ENCODE measurements around the gene WIZ.

Gene WIZ

DNA sequence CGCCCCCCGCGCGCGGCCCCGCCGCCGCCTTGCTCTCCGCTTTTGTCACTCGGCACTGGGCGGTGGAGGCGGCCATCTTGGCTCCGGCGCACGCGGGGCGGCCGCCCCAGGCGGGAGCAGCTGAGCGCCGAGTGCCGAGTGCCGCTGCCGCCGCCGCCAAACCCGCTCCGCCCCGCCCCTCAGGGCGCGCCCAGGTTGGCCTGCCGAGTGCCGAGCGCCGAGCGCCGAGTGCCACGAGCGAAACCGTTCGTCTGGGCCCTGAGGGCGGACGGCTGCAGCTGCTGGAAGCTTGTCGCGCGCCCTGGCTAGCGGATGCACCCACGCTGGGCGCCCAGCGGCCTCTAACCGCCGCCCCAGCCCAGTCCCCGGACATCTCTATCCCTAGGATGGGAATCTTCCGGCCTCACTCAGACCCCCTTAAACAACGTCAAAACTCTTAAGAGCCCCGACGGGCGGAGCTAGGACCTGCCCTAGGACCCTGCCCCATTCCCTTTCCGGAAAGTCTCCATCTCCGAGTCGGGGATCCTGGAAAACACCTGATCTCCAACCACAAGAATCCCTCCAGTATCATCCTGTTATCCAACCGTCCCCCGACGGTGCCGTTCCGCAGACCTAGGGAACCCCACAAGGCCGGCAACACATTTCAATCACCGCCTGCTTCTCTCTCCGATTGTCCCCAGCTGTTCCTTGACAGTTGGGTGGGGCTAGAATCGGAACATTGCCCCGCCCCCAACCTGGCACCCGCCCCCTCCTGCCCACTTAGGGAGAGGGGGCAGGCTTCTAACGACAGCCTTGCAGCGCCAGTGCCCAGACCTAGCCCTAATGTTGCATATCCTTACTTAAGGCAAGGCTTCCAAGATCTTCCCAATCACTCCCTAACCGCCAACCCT, 16.9 kb downstream of the WIZ start:
- Histone ChIP-seq H3K27me3 (replicated peaks) (no peaks in the 10 kb centered on the region), H3K27ac (peak overlapping the region; percentile 52), H3K4me3 (ENCODE audit: low read depth, low read length) (peak overlapping the region; percentile 82), H3K36me3 (replicated peaks) (peaks cover under 1% of the 10 kb centered on the region)
- peak; percentile 86 for DNase-seq
- TF ChIP-seq, protein P1, sequence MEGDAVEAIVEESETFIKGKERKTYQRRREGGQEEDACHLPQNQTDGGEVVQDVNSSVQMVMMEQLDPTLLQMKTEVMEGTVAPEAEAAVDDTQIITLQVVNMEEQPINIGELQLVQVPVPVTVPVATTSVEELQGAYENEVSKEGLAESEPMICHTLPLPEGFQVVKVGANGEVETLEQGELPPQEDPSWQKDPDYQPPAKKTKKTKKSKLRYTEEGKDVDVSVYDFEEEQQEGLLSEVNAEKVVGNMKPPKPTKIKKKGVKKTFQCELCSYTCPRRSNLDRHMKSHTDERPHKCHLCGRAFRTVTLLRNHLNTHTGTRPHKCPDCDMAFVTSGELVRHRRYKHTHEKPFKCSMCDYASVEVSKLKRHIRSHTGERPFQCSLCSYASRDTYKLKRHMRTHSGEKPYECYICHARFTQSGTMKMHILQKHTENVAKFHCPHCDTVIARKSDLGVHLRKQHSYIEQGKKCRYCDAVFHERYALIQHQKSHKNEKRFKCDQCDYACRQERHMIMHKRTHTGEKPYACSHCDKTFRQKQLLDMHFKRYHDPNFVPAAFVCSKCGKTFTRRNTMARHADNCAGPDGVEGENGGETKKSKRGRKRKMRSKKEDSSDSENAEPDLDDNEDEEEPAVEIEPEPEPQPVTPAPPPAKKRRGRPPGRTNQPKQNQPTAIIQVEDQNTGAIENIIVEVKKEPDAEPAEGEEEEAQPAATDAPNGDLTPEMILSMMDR (IDR thresholded peaks at IDR 0.05; ENCODE audit: low read depth, low read length, missing control alignments): no peak
- in situ Hi-C loops (cut with HindIII; ENCODE audit: low pct_ligation_motif_present, low sequenced_read_pairs): no loop called here

GRCh38 chr19:15432018-15432494, 17.7 kb downstream of the WIZ start:
- in situ Hi-C loops (cut with HindIII; ENCODE audit: low pct_ligation_motif_present, low sequenced_read_pairs): no loop called here
- TF ChIP-seq, protein P1 (IDR thresholded peaks at IDR 0.05; ENCODE audit: low read depth, low read length, missing control alignments): no peak
- Histone ChIP-seq H3K27ac (peak overlapping the region; percentile 53), H3K36me3 (replicated peaks) (peaks cover 7% of the 10 kb centered on the region), H3K4me3 (ENCODE audit: low read depth, low read length) (peak overlapping the region; percentile 82), H3K27me3 (replicated peaks) (no peaks in the 10 kb centered on the region)
- no peak for DNase-seq

DNA sequence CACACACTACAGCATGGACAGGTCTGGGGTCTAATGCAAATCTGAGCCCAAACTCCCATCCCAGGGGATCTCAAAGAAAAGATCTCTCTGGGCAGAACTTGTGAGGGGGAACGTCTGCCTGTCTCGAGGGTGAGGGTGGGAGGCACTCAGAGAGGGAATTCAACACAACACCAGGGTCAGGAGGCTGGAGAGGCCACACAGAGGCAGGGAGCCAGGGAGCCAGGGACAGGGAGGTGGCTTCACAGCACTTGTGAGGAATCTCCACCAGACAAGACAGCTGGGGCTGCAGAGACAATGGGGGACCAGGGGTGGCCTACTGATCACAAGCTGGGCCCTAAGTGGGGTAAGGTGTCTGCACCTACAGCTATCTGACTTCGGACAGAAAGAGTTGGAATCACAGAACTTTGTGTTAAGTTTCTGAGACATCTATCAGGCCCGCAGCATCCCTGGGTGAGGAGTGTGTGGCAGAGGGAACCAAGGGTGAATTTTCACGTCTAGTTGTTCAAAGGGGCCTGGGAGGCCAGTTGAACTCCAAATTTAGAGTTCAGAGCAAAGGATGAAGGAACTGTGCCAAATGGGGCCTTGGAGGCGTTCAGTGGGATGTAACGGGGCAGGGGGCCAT, 18.2 kb downstream of the WIZ start:
- Histone ChIP-seq H3K4me3 (ENCODE audit: low read depth, low read length) (peak overlapping the region; percentile 82), H3K27me3 (replicated peaks) (no peaks in the 10 kb centered on the region), H3K27ac (no peak overlapping the region), H3K36me3 (replicated peaks) (peaks cover 12% of the 10 kb centered on the region)
- DNase-seq: no peak
- in situ Hi-C loops (cut with HindIII; ENCODE audit: low pct_ligation_motif_present, low sequenced_read_pairs): no loop called here
- TF ChIP-seq, protein P1 (IDR thresholded peaks at IDR 0.05; ENCODE audit: low read depth, low read length, missing control alignments): no peak

DNA sequence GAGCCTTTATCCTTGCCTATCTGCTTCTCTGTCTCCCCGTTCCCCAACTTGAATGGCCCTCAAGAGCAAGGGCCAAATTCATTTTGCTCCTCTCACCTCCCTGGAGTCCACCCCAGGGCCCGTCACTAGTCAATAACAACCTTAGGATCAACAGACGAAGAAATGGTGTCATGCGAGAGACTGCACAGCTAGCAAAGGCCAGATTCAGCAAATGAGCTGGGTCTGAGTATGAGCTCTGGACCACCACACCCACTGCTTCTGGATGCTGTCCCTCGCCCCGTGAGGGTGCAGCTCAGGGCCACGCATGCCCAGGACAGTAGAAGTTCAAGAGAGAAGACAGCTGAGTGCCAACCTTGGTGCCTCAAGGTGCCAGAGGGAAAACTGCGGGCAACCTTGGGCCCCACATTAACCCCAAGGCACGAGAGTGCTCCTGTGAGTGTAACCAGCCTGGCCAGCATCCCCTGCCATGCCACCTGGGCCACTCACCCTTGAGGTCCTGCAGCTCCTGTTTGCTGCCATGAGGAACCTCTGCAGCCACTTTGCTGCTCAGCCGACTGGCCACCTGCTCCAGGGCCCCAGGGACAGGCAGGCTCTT, 19.1 kb downstream of the WIZ start:
- in situ Hi-C loops (cut with HindIII; ENCODE audit: low pct_ligation_motif_present, low sequenced_read_pairs): no loop called here
- TF ChIP-seq, protein P1 (IDR thresholded peaks at IDR 0.05; ENCODE audit: low read depth, low read length, missing control alignments): no peak
- Histone ChIP-seq H3K27ac (no peak overlapping the region), H3K27me3 (replicated peaks) (no peaks in the 10 kb centered on the region), H3K4me3 (ENCODE audit: low read depth, low read length) (no peak overlapping the region), H3K36me3 (replicated peaks) (peaks cover 19% of the 10 kb centered on the region)
- no peak for DNase-seq

DNA sequence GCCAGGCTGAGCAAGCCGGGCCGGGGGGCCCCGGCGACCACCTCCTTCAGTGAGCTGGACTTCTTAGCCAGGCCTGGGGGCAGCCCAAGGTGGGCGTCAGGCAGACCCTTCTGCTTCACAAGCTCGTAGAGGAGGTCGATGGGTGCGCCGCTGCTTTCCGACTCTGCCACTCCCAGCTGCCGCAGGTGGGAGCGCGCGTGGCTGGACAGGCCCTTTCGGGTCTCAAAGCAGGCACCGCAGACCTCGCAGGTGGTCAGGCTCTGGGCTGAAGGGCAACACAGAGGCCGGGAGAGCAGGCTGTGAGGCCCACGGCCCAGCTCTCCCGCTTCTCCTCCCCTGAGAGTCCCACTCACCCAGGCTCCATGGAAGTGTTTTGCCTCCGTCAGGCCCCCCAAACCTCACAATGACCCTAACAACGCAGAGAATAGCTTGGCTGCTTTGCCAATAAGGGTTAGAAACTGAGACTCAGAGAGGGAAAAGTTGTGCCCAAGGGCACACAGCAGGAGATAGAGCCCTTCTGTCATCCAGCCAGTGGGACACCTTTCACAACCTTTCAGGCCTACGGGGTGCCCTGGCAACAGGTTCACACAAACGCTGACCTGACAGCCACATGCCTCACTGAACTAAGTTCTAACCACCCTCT, 19.8 kb downstream of the WIZ start:
- in situ Hi-C loops (cut with HindIII; ENCODE audit: low pct_ligation_motif_present, low sequenced_read_pairs): no loop called here
- H3K36me3 ChIP-seq (replicated peaks): peaks cover 23% of the 10 kb centered on the region
- H3K27me3 ChIP-seq (replicated peaks): no peaks in the 10 kb centered on the region
- no peak overlapping the region for H3K27ac ChIP-seq
- TF ChIP-seq, protein P1 (IDR thresholded peaks at IDR 0.05; ENCODE audit: low read depth, low read length, missing control alignments): no peak
- no peak for DNase-seq
- H3K4me3 ChIP-seq (ENCODE audit: low read depth, low read length): no peak overlapping the region

Measured in brain microvascular endothelial cell (primary cell).